Activated naive CD8-positive, alpha-beta T cell treated with anti-CD3 and anti-CD28 coated beads for 36 hours (primary cell): Measurements from ENCODE around the gene FAM114A2. TPM values are rescaled to one million over a fixed set of nuclear protein-coding genes. Genes with fewer than 3 reads are reported as not detected.
"Not testable (repeated sequence)": the region's sequence is repeated elsewhere in the genome, so short reads cannot be mapped to it uniquely, and the experiment has no call there.

ENCODE experiments used
- DNase-seq: peaks from one replicate; pipeline ENCODE4 v3.0.0; 2021
- H3K27ac Mint-ChIP-seq: one replicate; pipeline ENCODE4 v1.8.0; 2022; ENCODE audit warnings: mild to moderate bottlenecking, moderate library complexity, mixed read lengths
- H3K27me3 Mint-ChIP-seq: one replicate; pipeline ENCODE4 v1.8.0; 2022; ENCODE audit warnings: mild to moderate bottlenecking, mixed read lengths
- H3K36me3 Mint-ChIP-seq: one replicate; pipeline ENCODE4 v1.8.0; 2021; ENCODE audit warnings: mild to moderate bottlenecking, mixed read lengths
- H3K4me1 Mint-ChIP-seq: one replicate; pipeline ENCODE4 v1.8.0; 2021; ENCODE audit warnings: mixed read lengths
- H3K4me3 Mint-ChIP-seq: one replicate; pipeline ENCODE4 v1.8.0; 2022; ENCODE audit warnings: mild to moderate bottlenecking, moderate library complexity, mixed read lengths
- H3K9me3 Mint-ChIP-seq: one replicate; pipeline ENCODE4 v1.8.0; 2022; ENCODE audit warnings: mixed read lengths
- total RNA-seq, 2 experiments: library from RNA; stranded (reverse); gene quantifications; one replicate each; pipeline ENCODE4 v1.2.3, GENCODE V29; 2021

Gene FAM114A2
- total RNA-seq, 2 experiments from 2014 or later, result 24.8 to 28.9 TPM

GRCh38 chr5:154031937-154032489, 6.7 kb downstream of the FAM114A2 start:
- no peaks in the 10 kb centered on the region for H3K9me3 Mint-ChIP-seq
- DNase-seq, result no peak
- no peaks in the 10 kb centered on the region for H3K27me3 Mint-ChIP-seq
- H3K27ac Mint-ChIP-seq, result no peak overlapping the region
- H3K4me3 Mint-ChIP-seq, result no peak overlapping the region
- H3K4me1 Mint-ChIP-seq, result peaks cover 17% of the 10 kb centered on the region
- H3K36me3 Mint-ChIP-seq, result peaks cover 24% of the 10 kb centered on the region

GRCh38 chr5:154025951-154026350, 12.8 kb downstream of the FAM114A2 start:
- Mint-ChIP-seq H3K4me1 (peaks cover 3% of the 10 kb centered on the region), H3K36me3 (peaks cover 37% of the 10 kb centered on the region), H3K27ac (no peak overlapping the region), H3K27me3 (no peaks in the 10 kb centered on the region), H3K4me3 (no peak overlapping the region), H3K9me3 (no peaks in the 10 kb centered on the region)
- no peak for DNase-seq

GRCh38 chr5:154018919-154019318, 19.8 kb downstream of the FAM114A2 start:
- not testable (repeated sequence) for DNase-seq, H3K9me3 Mint-ChIP-seq, H3K4me3 Mint-ChIP-seq, H3K27ac Mint-ChIP-seq, H3K27me3 Mint-ChIP-seq, H3K4me1 Mint-ChIP-seq
- H3K36me3 Mint-ChIP-seq, result peaks cover 79% of the 10 kb centered on the region

GRCh38 chr5:154015071-154015693, 23.5 kb downstream of the FAM114A2 start:
- no peak for DNase-seq
- H3K36me3 Mint-ChIP-seq, result peaks cover 53% of the 10 kb centered on the region
- H3K27me3 Mint-ChIP-seq, result no peaks in the 10 kb centered on the region
- no peaks in the 10 kb centered on the region for H3K9me3 Mint-ChIP-seq
- H3K4me3 Mint-ChIP-seq, result no peak overlapping the region
- H3K27ac Mint-ChIP-seq, result no peak overlapping the region
- peaks cover 4% of the 10 kb centered on the region for H3K4me1 Mint-ChIP-seq

GRCh38 chr5:154010660-154011059, 28.1 kb downstream of the FAM114A2 start:
- Mint-ChIP-seq H3K4me3 (no peak overlapping the region), H3K27ac (no peak overlapping the region), H3K36me3 (peaks cover 24% of the 10 kb centered on the region), H3K4me1 (no peaks in the 10 kb centered on the region), H3K27me3 (no peaks in the 10 kb centered on the region), H3K9me3 (no peaks in the 10 kb centered on the region)
- DNase-seq, result no peak

DNA sequence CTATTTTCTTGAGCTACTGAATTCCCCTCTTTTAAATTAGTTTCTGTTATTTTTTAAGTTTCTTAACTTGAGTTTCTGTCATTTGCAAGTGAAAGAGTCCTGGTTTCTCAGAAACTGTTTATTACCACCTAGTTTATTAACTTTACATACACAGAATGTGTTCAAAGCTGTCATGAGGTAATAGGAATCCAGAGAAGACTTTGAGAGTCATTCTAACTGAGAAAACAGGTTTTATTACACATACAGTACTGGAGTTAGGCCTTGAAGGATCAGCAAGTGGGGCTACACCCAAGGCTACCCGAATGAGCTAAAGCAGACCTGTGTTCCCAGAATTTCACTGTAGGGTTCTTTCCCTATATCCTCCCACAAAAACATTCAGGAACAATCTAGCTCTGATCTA, 33.1 kb downstream of the FAM114A2 start:
- Mint-ChIP-seq H3K9me3 (no peaks in the 10 kb centered on the region), H3K27me3 (no peaks in the 10 kb centered on the region), H3K36me3 (peaks cover 6% of the 10 kb centered on the region), H3K27ac (no peak overlapping the region), H3K4me1 (no peaks in the 10 kb centered on the region), H3K4me3 (no peak overlapping the region)
- no peak for DNase-seq

GRCh38 chr5:154002511-154003020, 36.1 kb downstream of the FAM114A2 start:
- no peak for DNase-seq
- no peak overlapping the region for H3K4me3 Mint-ChIP-seq
- H3K27me3 Mint-ChIP-seq, result no peaks in the 10 kb centered on the region
- no peaks in the 10 kb centered on the region for H3K9me3 Mint-ChIP-seq
- H3K36me3 Mint-ChIP-seq, result peaks cover 21% of the 10 kb centered on the region
- H3K4me1 Mint-ChIP-seq, result no peaks in the 10 kb centered on the region
- no peak overlapping the region for H3K27ac Mint-ChIP-seq

GRCh38 chr5:154002093-154002492, 36.6 kb downstream of the FAM114A2 start:
- H3K27ac Mint-ChIP-seq, result no peak overlapping the region
- peaks cover 24% of the 10 kb centered on the region for H3K36me3 Mint-ChIP-seq
- H3K27me3 Mint-ChIP-seq, result no peaks in the 10 kb centered on the region
- no peaks in the 10 kb centered on the region for H3K4me1 Mint-ChIP-seq
- H3K4me3 Mint-ChIP-seq, result no peak overlapping the region
- DNase-seq, result no peak
- no peaks in the 10 kb centered on the region for H3K9me3 Mint-ChIP-seq

- no peaks in the 10 kb centered on the region for H3K27me3 Mint-ChIP-seq
- H3K9me3 Mint-ChIP-seq, result no peaks in the 10 kb centered on the region
- H3K4me1 Mint-ChIP-seq, result no peaks in the 10 kb centered on the region
- no peak overlapping the region for H3K4me3 Mint-ChIP-seq
- no peak overlapping the region for H3K27ac Mint-ChIP-seq
- DNase-seq, result no peak
- peaks cover 29% of the 10 kb centered on the region for H3K36me3 Mint-ChIP-seq
Measured at GRCh38 chr5:154000703-154001102, 38.0 kb downstream of the FAM114A2 start.

DNA sequence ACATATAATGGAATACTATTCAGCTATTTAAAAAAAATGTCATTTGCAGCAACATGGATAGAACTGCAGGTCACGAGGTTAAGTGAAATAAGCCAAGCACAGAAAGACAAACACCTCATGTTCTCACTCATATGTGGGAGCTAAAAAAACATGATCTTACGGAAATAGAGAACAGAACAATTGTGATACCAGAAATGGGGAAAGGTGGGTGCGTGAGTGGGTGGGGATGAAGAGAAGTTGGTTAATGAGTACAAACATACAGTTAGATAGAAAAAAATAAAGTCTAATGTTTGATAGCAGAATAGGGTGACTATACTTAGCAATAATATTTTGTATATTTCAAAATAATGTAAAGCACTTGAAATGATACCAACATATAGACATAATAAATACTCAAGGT, 38.7 kb downstream of the FAM114A2 start:
- Mint-ChIP-seq H3K9me3 (no peaks in the 10 kb centered on the region), H3K27ac (no peak overlapping the region), H3K4me3 (no peak overlapping the region), H3K4me1 (no peaks in the 10 kb centered on the region), H3K36me3 (peaks cover 29% of the 10 kb centered on the region), H3K27me3 (no peaks in the 10 kb centered on the region)
- DNase-seq, result no peak

DNA sequence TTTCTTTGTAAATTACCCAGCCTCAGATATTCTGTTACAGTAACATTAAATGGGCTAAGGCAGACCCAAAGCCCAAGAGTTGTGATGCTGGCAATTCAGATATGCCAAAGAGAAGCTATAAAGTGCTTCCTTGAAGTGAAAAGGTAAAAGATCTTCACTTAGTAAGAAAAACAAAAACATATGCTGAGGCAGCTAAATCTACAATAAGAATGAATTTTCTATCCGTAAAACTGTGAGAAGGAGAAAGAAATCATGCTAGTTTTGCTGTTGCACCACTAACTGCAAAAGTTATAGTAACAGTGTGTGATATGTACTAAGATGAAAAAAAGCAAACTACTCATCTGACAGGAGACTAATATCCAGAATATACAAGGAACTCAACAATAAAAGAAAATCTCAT, 39.9 kb downstream of the FAM114A2 start:
- Mint-ChIP-seq H3K9me3 (no peaks in the 10 kb centered on the region), H3K4me1 (no peaks in the 10 kb centered on the region)
- DNase-seq, result no peak

DNA sequence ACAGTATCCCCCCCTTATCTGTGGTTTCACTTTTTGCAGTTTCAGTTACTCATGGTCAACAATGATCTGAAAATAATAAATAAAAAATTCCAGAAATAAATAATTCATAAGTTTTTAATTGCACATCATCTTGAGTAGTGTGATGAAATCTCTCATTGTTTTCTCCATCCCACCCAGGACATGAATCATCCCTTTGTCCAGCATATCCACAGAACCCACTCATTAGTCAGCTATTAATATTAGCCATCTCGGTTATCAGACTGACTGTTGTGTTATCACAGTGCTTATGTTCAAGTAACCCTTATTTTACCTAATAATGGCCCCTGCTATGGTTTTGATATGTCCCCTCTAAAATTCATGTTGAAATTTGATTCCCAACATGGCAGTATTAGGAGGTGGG, 40.7 kb downstream of the FAM114A2 start:
- Mint-ChIP-seq H3K27me3 (no peaks in the 10 kb centered on the region), H3K36me3 (peaks cover 29% of the 10 kb centered on the region)

More for the DNA sequence above, 39.9 kb downstream of the FAM114A2 start:
- Mint-ChIP-seq H3K27ac (no peak overlapping the region), H3K36me3 (peaks cover 29% of the 10 kb centered on the region), H3K4me3 (no peak overlapping the region), H3K27me3 (no peaks in the 10 kb centered on the region)

DNA sequence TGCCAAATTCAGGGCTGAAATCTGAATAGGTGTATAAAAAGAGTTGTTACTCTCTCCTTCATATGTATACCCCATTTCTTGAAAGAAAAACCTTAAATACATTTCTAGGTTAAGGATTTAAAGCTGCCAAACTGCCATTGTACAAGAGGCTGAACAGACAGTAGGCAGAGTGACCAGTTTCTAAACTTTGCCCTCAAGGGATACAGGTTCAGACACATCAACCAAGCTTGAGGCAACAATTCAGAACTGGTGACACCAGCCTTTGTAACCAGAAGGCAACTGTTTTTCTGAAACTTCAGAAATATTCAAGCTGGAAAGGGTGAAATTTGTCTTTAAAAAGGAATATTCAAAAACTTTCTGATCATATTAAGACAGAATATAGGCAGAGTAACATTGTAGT, 47.5 kb downstream of the FAM114A2 start:
- Mint-ChIP-seq H3K36me3 (peaks cover 4% of the 10 kb centered on the region), H3K27ac (no peak overlapping the region), H3K9me3 (no peaks in the 10 kb centered on the region), H3K27me3 (no peaks in the 10 kb centered on the region), H3K4me1 (no peaks in the 10 kb centered on the region), H3K4me3 (no peak overlapping the region)
- DNase-seq, result no peak

More for the DNA sequence above, 40.7 kb downstream of the FAM114A2 start:
- Mint-ChIP-seq H3K4me3 (no peak overlapping the region), H3K4me1 (no peaks in the 10 kb centered on the region), H3K9me3 (no peaks in the 10 kb centered on the region), H3K27ac (no peak overlapping the region)
- no peak for DNase-seq

GRCh38 chr5:153988510-153988909, 50.2 kb downstream of the FAM114A2 start:
- H3K4me3 Mint-ChIP-seq, result no peak overlapping the region
- no peak for DNase-seq
- H3K9me3 Mint-ChIP-seq, result no peaks in the 10 kb centered on the region
- H3K27ac Mint-ChIP-seq, result no peak overlapping the region
- H3K27me3 Mint-ChIP-seq, result no peaks in the 10 kb centered on the region
- H3K4me1 Mint-ChIP-seq, result no peaks in the 10 kb centered on the region
- peaks cover 2% of the 10 kb centered on the region for H3K36me3 Mint-ChIP-seq

DNA sequence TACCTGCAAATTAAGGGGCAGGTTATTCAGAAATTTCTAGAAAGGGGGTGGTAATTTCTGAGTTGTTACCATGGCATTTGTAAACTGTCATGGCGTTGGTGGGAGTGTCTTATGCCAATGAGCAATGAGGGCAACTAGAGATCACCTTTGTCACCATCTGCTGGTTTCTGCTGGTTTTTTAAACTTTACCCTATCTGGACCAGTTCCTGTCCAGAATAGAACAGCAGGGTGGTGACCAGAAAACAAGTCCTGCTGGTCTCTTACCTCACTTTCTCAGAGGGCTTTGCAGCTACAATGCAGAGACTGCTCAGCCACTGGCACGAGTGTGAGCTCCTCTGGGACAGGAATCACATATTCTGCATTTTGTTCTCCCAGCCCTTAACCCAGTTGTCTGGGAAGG, 51.4 kb downstream of the FAM114A2 start:
- Mint-ChIP-seq H3K9me3 (no peaks in the 10 kb centered on the region), H3K27ac (no peak overlapping the region), H3K4me3 (no peak overlapping the region), H3K27me3 (no peaks in the 10 kb centered on the region), H3K36me3 (peaks cover 2% of the 10 kb centered on the region), H3K4me1 (no peaks in the 10 kb centered on the region)
- no peak for DNase-seq

GRCh38 chr5:153985498-153985897, 53.2 kb downstream of the FAM114A2 start:
- H3K4me3 Mint-ChIP-seq, result no peak overlapping the region
- no peaks in the 10 kb centered on the region for H3K9me3 Mint-ChIP-seq
- H3K27me3 Mint-ChIP-seq, result no peaks in the 10 kb centered on the region
- H3K4me1 Mint-ChIP-seq, result no peaks in the 10 kb centered on the region
- no peak overlapping the region for H3K27ac Mint-ChIP-seq
- H3K36me3 Mint-ChIP-seq, result peaks cover 2% of the 10 kb centered on the region
- no peak for DNase-seq
